K562 (cell line): Measurements from ENCODE around the gene NKG7. TPM values are rescaled to one million over a fixed set of nuclear protein-coding genes. Genes with fewer than 3 reads are reported as not detected.
A peak's percentile ranks its signal among the peaks of the same experiment; 100 is the strongest.

Experiments used
- ATAC-seq: fragments of 200-7000 bp; cut with Tn5 transposase; 3 replicates; pipeline ENCODE4 v1.9.1; 2020; ENCODE audit warnings: moderate library complexity
- BruUV-seq: library from RNA; stranded (reverse); fragments of 400-500 nt; replicated peaks from 2 replicates; lab custom pipeline; 2021; lab: Mats Ljungman, UMichigan
- CTCF ChIA-PET: fragments of 300-600 bp; formaldehyde crosslinking; extraction: SDS; loops from one replicate; lab custom pipeline; 2021; ENCODE audit warnings: low intra/inter-chr PET ratio; lab: Yijun Ruan, JAX
- POLR2A ChIA-PET: fragments of 300-600, 350-650 bp; sonication (Branson Sonifier 250); formaldehyde crosslinking; extraction: SDS; loops from one replicate; lab custom pipeline; 2021; ENCODE audit warnings: antibody characterized with exemption, inconsistent platforms; lab: Yijun Ruan, JAX
- DNase-seq, 4 experiments: peaks; one replicate each; pipeline versions ENCODE4 v3.0.0 to v3.0.0-alpha.2; 2011 to 2018; ENCODE audit warnings: low spot score in 3 of 4, mixed read lengths in 3 of 4; ENCODE audit errors: extremely low read depth in 1 of 4
- FAIRE-seq: peaks from 2 replicates; lab custom pipeline; 2011; peaks lifted over from hg19 to GRCh38; lab: Jason Lieb, UNC
- H2AFZ ChIP-seq: 2 replicates; pipeline ENCODE4 v1.6.0; 2011; ENCODE audit warnings: low read depth, low read length, control low read depth, inconsistent platforms
- H3K27ac ChIP-seq: fragments of 200-600 bp; 3 replicates; pipeline ENCODE4 v1.8.0; 2011; ENCODE audit warnings: low read depth, mild to moderate bottlenecking, control low read depth, inconsistent platforms, low read length, moderate library complexity, mixed read lengths; ENCODE audit errors: extremely low read depth
- H3K27me3 ChIP-seq, 2 experiments: fragments of 300-600 bp in 1 of 2; 2 replicates in 1 of 2; 3 replicates in 1 of 2; pipeline versions ENCODE4 v1.6.0 to v1.8.0; 2011; ENCODE audit warnings: inconsistent platforms in 2 of 2, low read length in 2 of 2, mild to moderate bottlenecking in 1 of 2, mixed read lengths in 1 of 2, moderate library complexity in 1 of 2; ENCODE audit not compliant: control insufficient read depth in 2 of 2, insufficient read depth in 2 of 2
- H3K36me3 ChIP-seq: fragments of 300-600 bp; 3 replicates; pipeline ENCODE4 v1.8.0; 2011; ENCODE audit warnings: mild to moderate bottlenecking, low read length, inconsistent platforms; ENCODE audit not compliant: control insufficient read depth, insufficient read depth
- H3K4me1 ChIP-seq, 2 experiments: fragments of 200-600 bp in 1 of 2; replicated peaks in 1 of 2; 2 replicates in 1 of 2; 3 replicates in 1 of 2; pipeline versions ENCODE4 v1.5.1 to v1.8.0; 2011; ENCODE audit warnings: inconsistent platforms in 2 of 2, low read length in 2 of 2, mild to moderate bottlenecking in 1 of 2, mixed read lengths in 1 of 2, moderate library complexity in 1 of 2; ENCODE audit not compliant: control insufficient read depth in 2 of 2, insufficient read depth in 2 of 2
- H3K4me2 ChIP-seq: 2 replicates; pipeline ENCODE4 v1.6.1; 2011; ENCODE audit warnings: low read length, control low read depth, inconsistent platforms, mixed read lengths; ENCODE audit not compliant: insufficient read depth
- H3K4me3 ChIP-seq: fragments of 200-600 bp; sonication (generic), shearing (Covaris generic); 2 replicates; pipeline ENCODE4 v1.5.1; 2016; ENCODE audit warnings: control low read depth, inconsistent platforms
- H3K79me2 ChIP-seq: fragments of 200-600 bp; 3 replicates; pipeline ENCODE4 v1.8.0; 2011; ENCODE audit warnings: low read length, inconsistent platforms; ENCODE audit not compliant: control insufficient read depth, insufficient read depth
- H3K9ac ChIP-seq, 2 experiments: 2 replicates each; pipeline versions ENCODE4 v1.6.0 to v1.6.1; 2011; ENCODE audit warnings: low read depth in 2 of 2, low read length in 2 of 2, control low read depth in 1 of 2, inconsistent platforms in 1 of 2, mild to moderate bottlenecking in 1 of 2, mixed read lengths in 1 of 2; ENCODE audit not compliant: insufficient read depth in 1 of 2
- H3K9me1 ChIP-seq: one replicate; pipeline ENCODE4 v1.6.0; 2011; ENCODE audit warnings: inconsistent platforms, mild to moderate bottlenecking, low read length, moderate library complexity; ENCODE audit not compliant: control insufficient read depth, insufficient read depth
- H3K9me3 ChIP-seq: replicated peaks from 2 replicates; pipeline ENCODE4 v1.5.1; 2011; ENCODE audit warnings: low read depth, low read length, inconsistent platforms; ENCODE audit not compliant: control insufficient read depth, insufficient read depth
- H4K20me1 ChIP-seq: replicated peaks from 2 replicates; pipeline ENCODE4 v1.6.1; 2011; ENCODE audit warnings: low read length, inconsistent platforms, mixed read lengths; ENCODE audit not compliant: control insufficient read depth, insufficient read depth
- ADNP ChIP-seq: fragments of 200-800 bp; sonication (Bioruptor generic); IDR thresholded peaks from 2 replicates; pipeline ENCODE4 v1.6.1; 2016; ENCODE audit warnings: missing genetic modification characterization, missing compliant biosample characterization
- BCOR ChIP-seq: fragments of 450-650 bp; IDR thresholded peaks from 2 replicates; pipeline ENCODE4 v1.6.1; 2016
- E2F8 ChIP-seq: fragments of 450-650 bp; IDR thresholded peaks from 2 replicates; pipeline ENCODE4 v1.7.1; 2018; ENCODE audit warnings: mild to moderate bottlenecking, low read depth; ENCODE audit not compliant: partially characterized antibody
- ETV5 ChIP-seq: sonication (generic); formaldehyde crosslinking; IDR thresholded peaks from 2 replicates; pipeline ENCODE4 v1.4.0; 2020; ENCODE audit warnings: low read depth, mild to moderate bottlenecking, missing genetic modification reagents
- HDAC1 ChIP-seq, 2 experiments: fragments of 450-650 bp; IDR thresholded peaks; 2 replicates each; pipeline ENCODE4 v1.6.1; 2016 to 2017; ENCODE audit warnings: inconsistent platforms in 1 of 2, mild to moderate bottlenecking in 1 of 2, moderate library complexity in 1 of 2
- HDAC2 ChIP-seq: fragments of 450-650 bp; IDR thresholded peaks from 2 replicates; pipeline ENCODE4 v1.6.1; 2016; ENCODE audit warnings: mild to moderate bottlenecking
- MIER1 ChIP-seq: fragments of 450-650 bp; IDR thresholded peaks from 2 replicates; pipeline ENCODE4 v1.6.1; 2016; ENCODE audit warnings: antibody characterized with exemption, mild to moderate bottlenecking, low read depth
- OTX1 ChIP-seq: fragments of 450-650 bp; formaldehyde crosslinking; IDR thresholded peaks from 2 replicates; pipeline ENCODE4 v1.4.0; 2022; ENCODE audit warnings: mild to moderate bottlenecking
- PTBP1 ChIP-seq: fragments of 200-400 bp; formaldehyde crosslinking; IDR thresholded peaks from 2 replicates; pipeline ENCODE4 v1.6.1; 2017; ENCODE audit warnings: low read depth, low read length
- RBM25 ChIP-seq: fragments of 200-400 bp; formaldehyde crosslinking; IDR thresholded peaks from 2 replicates; pipeline ENCODE4 v1.6.1; 2018; ENCODE audit warnings: low read length, low read depth, moderate library complexity; ENCODE audit not compliant: severe bottlenecking
- RCOR1 ChIP-seq, 2 experiments: IDR thresholded peaks; 2 replicates each; pipeline ENCODE4 v1.6.1; 2012; ENCODE audit warnings: low read depth in 2 of 2, low read length in 2 of 2, borderline replicate concordance in 1 of 2, improper control_type of control experiment in 1 of 2
- SMARCA5 ChIP-seq: fragments of 450-650 bp; IDR thresholded peaks from 2 replicates; pipeline ENCODE4 v1.6.1; 2016
- TAL1 ChIP-seq: fragments of 450-650 bp; IDR thresholded peaks from 2 replicates; pipeline ENCODE4 v1.6.1; 2016; ENCODE audit warnings: mild to moderate bottlenecking
- THRB ChIP-seq: fragments of 450-650 bp; formaldehyde crosslinking; conservative IDR thresholded peaks from 2 replicates; pipeline ENCODE4 v1.4.0; 2022; ENCODE audit warnings: mild to moderate bottlenecking, missing genetic modification characterization
- TSC22D4 ChIP-seq: fragments of 450-650 bp; IDR thresholded peaks from 2 replicates; pipeline ENCODE4 v1.6.1; 2016; ENCODE audit warnings: missing genetic modification characterization, missing biosample characterization, control low read depth
- ZFP36 ChIP-seq: fragments of 150-350 bp; IDR thresholded peaks from 2 replicates; pipeline ENCODE4 v1.6.1; 2018; ENCODE audit warnings: low read length, low read depth; ENCODE audit not compliant: partially characterized antibody
- ZNF143 ChIP-seq: sonication (generic); formaldehyde crosslinking; IDR thresholded peaks from 2 replicates; pipeline ENCODE4 v1.9.0; 2022; ENCODE audit warnings: mild to moderate bottlenecking, missing genetic modification reagents
- ZNF408 ChIP-seq: fragments of 250-450 bp; sonication (Bioruptor Pico); IDR thresholded peaks from 2 replicates; pipeline ENCODE4 v1.4.0; 2020; ENCODE audit warnings: low read depth, mild to moderate bottlenecking, moderate library complexity
- ZNF785 ChIP-seq: fragments of 250-450 bp; sonication (Bioruptor Pico); IDR thresholded peaks from 2 replicates; pipeline ENCODE4 v1.4.0; 2020; ENCODE audit warnings: mild to moderate bottlenecking
- WGBS: fragments of 100-300 bp; shearing (Covaris generic); methylation state at CpG from one replicate; pipeline ENCODE4 v1.1.6; 2016; ENCODE audit warnings: low coverage, mixed read lengths; ENCODE audit not compliant: insufficient coverage; ENCODE audit errors: missing lambda C conversion rate; 5-methylcytosine and 5-hydroxymethylcytosine counted together
- in situ Hi-C: fragments of 300-500 bp; cut with MboI; formaldehyde crosslinking; loops from 4 replicates; pipeline ENCODE4 v1.15.0; 2018; ENCODE audit warnings: inconsistent platforms, mixed read lengths
- intact Hi-C: fragments of 100-400 bp; cut with micrococcal nuclease; formaldehyde crosslinking; loops from 2 replicates; pipeline ENCODE4 v1.14.2; 2022
- polyA plus RNA-seq, 8 experiments: library from polyadenylated mRNA; depleted of rRNA in 4 of 8; stranded (reverse) in 5 of 8; unstranded in 3 of 8; fragments of >200 nt; fragmentation: Nextera tagmentation in 2 of 8; fragmentation: Illumina TruSeq in 1 of 8; extraction: Ambion mirVana in 2 of 8; extraction: Trizol in 1 of 8; gene quantifications; 2 replicates each; pipeline versions ENCODE4 v1.2.1 to v1.2.3, GENCODE V29; 2011 to 2014; ENCODE audit warnings: inconsistent platforms in 1 of 8, missing spikeins in 1 of 8
- total RNA-seq, 7 experiments: library from RNA; depleted of rRNA in 6 of 7; stranded (reverse); fragments of >200 nt in 6 of 7; fragmentation: Illumina TruSeq in 2 of 7; extraction: Trizol in 2 of 7; gene quantifications; 2 replicates each; pipeline versions ENCODE4 v1.2.1 to v1.2.3, GENCODE V29; 2011 to 2021; ENCODE audit warnings: low replicate concordance in 1 of 7

The NKG7 gene
- total and polyA plus RNA-seq, 9 of the 15 experiments (the other 6 are each of a cell fraction or from before 2014, with no cell fraction given) = 0.30 to 0.70 (median 0.51) TPM; not detected in 2

- no TSS peak for BruUV-seq
- H4K20me1 ChIP-seq = no peaks in the 10 kb centered on the region
- 41% methylated on average over 9 of the region's 9 CpGs for WGBS
- FAIRE-seq = no peak
- H3K4me2 ChIP-seq = no peak overlapping the region
- POLR2A ChIA-PET = interaction anchor here (0.6 to 4.0 kb wide), 10 partner anchors 8 to 595 kb away, joined by 3 to 22 read pairs (median 4); partner anchors contain the start of gene ETFB
- intact Hi-C loops (no loop called here), in situ Hi-C loops (no loop called here)
- peak overlapping the region in 1 of 2 experiments; percentile 81; a peak in 2 of 4 replicates for H3K9ac ChIP-seq
- peaks cover 26 to 38% of the 10 kb centered on the region in 2 experiments; a peak in 4 of 5 replicates for H3K4me1 ChIP-seq
- H3K27me3 ChIP-seq = no peaks in the 10 kb centered on the region
- no peak overlapping the region for H2AFZ ChIP-seq
- H3K27ac ChIP-seq = no peak overlapping the region
- no peak for DNase-seq
- ATAC-seq = no peak
- H3K79me2 ChIP-seq = no peaks in the 10 kb centered on the region
- CTCF ChIA-PET = no interaction called here
- no peaks in the 10 kb centered on the region for H3K9me3 ChIP-seq
- no peaks in the 10 kb centered on the region for H3K9me1 ChIP-seq
- H3K36me3 ChIP-seq = peaks cover 37% of the 10 kb centered on the region; the same call in 2 of the 3 replicates
- H3K4me3 ChIP-seq = no peak overlapping the region
- 0 out of 4 replicates have a peak, but pooled peaks of 1 of the 2 experiments have one; percentile 19 for TF ChIP-seq HDAC1 (IDR thresholded peaks at IDR 0.05)
- TF ChIP-seq E2F8 = no peak
- no peak for TF ChIP-seq ZNF408
- peak; percentile 93 for TF ChIP-seq ZFP36
- TF ChIP-seq TSC22D4 (tag) = no peak
- peak; percentile 94 for TF ChIP-seq RBM25
- peak; percentile 65; the same call in 1 of the 2 replicates for TF ChIP-seq HDAC2
- TF ChIP-seq ADNP (tag) = 0 out of 2 replicates have a peak, but pooled peaks have one; percentile 21
- no peak for TF ChIP-seq ZNF785
- TF ChIP-seq BCOR = peak; percentile 93
- no peak for TF ChIP-seq ETV5 (CRISPR knock-in tag)
- TF ChIP-seq RCOR1 (IDR thresholded peaks at IDR 0.05; ENCODE audit: borderline replicate concordance in 1 of 2, low read depth in 2 of 2, low read length in 2 of 2) = peak in 1 of 2 experiments; percentile 78; a peak in 1 of 4 replicates
- TF ChIP-seq SMARCA5 = peak; percentile 60; the same call in 1 of the 2 replicates
- TF ChIP-seq THRB (CRISPR knock-in tag) = 0 out of 2 replicates have a peak, but pooled peaks have one; percentile 13
- no peak for TF ChIP-seq MIER1
- no peak for TF ChIP-seq ZNF143
- peak; percentile 34; the same call in 1 of the 2 replicates for TF ChIP-seq OTX1
- 0 out of 2 replicates have a peak, but pooled peaks have one; percentile 53 for TF ChIP-seq PTBP1
- 0 out of 2 replicates have a peak, but pooled peaks have one; percentile 6 for TF ChIP-seq TAL1
Measured at GRCh38 chr19:51342631-51343569, 29.6 kb downstream of the NKG7 start.
